ENCODE results near the gene SETBP1. TPM values are rescaled to one million over a fixed set of nuclear protein-coding genes. Genes with fewer than 3 reads are reported as not detected.
"Not testable (repeated sequence)": the region's sequence is repeated elsewhere in the genome, so short reads cannot be mapped to it uniquely, and the experiment has no call there.

SETBP1 gene
- total RNA-seq, 1 donor from 2014 or later: 13.6 TPM

DNA sequence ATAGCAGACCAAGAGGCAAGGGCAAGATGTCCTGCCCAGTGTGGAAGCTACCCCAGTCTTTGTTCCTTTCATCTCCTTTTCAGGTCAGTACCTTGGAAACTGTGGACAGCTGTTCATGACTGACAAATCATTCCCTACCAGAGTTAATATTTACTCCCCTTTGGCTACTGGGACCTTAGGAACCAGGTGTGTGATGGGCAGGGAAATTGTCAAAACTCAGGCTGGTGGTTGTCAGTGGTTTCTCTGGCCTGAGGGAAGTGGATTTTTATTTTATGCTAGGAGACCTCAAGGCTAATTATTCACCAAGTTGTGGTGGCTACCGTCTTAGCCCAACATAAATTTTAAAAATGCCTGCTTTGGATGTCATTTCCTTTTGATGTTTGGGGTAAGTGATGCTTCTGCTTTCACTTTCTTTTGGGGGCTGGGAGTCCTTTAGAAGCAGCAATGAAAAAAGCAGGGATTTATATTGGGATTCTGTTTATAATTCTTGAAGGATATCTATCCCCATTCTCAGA, 119.3 kb downstream of the SETBP1 start:
- Histone ChIP-seq H3K4me3 (ENCODE audit: low read length in 3 of 3) (no peak overlapping the region), H3K4me1 (ENCODE audit: control insufficient read depth in 3 of 3, insufficient read depth in 3 of 3, low read length in 3 of 3) (peaks cover 52 to 61% (median 53%) of the 10 kb centered on the region in 3 donors), H3K36me3 (ENCODE audit: control insufficient read depth in 3 of 3, insufficient read depth in 3 of 3, low read length in 3 of 3) (peaks cover 0 to 5% (median 0%) of the 10 kb centered on the region in 3 donors), H3K9me3 (ENCODE audit: control insufficient read depth in 3 of 3, low read length in 3 of 3) (no peaks in the 10 kb centered on the region), H3K27me3 (ENCODE audit: control insufficient read depth in 3 of 3, insufficient read depth in 3 of 3, low read length in 3 of 3) (no peaks in the 10 kb centered on the region), H3K9ac (ENCODE audit: low read depth in 1 of 3, low read length in 3 of 3) (no peak overlapping the region), H3K27ac (ENCODE audit: low read depth, low read length) (peak overlapping the region; percentile 6)

DNA sequence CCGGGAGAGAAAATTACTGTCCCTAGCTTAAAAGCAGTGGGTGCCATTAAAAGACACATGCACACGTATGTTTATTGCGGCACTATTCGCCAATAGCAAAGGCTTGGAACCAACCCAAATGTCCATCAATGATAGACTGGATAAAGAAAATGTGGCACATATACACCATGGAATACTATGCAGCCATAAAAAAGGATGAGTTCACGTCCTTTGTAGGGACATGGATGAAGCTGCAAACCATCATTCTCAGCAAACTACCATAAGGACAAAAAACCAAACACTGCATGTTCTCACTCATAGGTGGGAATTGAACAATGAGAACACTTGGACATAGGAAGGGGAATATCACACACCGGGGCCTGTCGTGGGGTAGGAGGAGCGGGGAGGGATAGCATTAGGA, 120.1 kb downstream of the SETBP1 start:
- H3K9ac ChIP-seq (ENCODE audit: low read depth in 1 of 3, low read length in 3 of 3); H3K4me3 ChIP-seq (ENCODE audit: low read length in 3 of 3); H3K27ac ChIP-seq (ENCODE audit: low read depth, low read length); H3K9me3 ChIP-seq (ENCODE audit: control insufficient read depth in 3 of 3, low read length in 3 of 3); H3K36me3 ChIP-seq (ENCODE audit: control insufficient read depth in 3 of 3, insufficient read depth in 3 of 3, low read length in 3 of 3); H3K27me3 ChIP-seq (ENCODE audit: control insufficient read depth in 3 of 3, insufficient read depth in 3 of 3, low read length in 3 of 3): not testable (repeated sequence)
- peaks cover 52 to 68% (median 56%) of the 10 kb centered on the region in 3 donors for H3K4me1 ChIP-seq (ENCODE audit: control insufficient read depth in 3 of 3, insufficient read depth in 3 of 3, low read length in 3 of 3)

DNA sequence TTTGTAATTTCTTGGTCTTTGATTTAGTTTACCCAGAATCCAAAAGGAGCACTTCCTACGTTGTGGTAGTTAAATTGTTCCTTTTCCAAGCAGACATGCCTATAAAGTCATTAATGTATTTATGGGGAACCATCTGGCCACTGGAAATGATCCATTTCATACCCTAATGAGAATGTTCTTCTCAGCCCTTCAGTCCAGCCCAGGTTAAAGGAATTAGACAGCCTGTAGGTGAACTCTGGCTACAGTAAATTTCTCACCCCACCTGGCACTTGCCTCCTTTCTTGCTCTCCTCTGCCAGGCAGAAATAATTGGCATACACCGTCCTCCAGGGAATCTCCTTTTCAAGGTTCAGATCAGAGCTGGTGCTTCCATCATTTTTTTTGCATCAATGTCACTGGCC, 121.1 kb downstream of the SETBP1 start:
- Histone ChIP-seq H3K4me3 (ENCODE audit: low read length in 3 of 3) (no peak overlapping the region), H3K4me1 (ENCODE audit: control insufficient read depth in 3 of 3, insufficient read depth in 3 of 3, low read length in 3 of 3) (peaks cover 53 to 66% (median 56%) of the 10 kb centered on the region in 3 donors), H3K36me3 (ENCODE audit: control insufficient read depth in 3 of 3, insufficient read depth in 3 of 3, low read length in 3 of 3) (peaks cover 0 to 5% (median 0%) of the 10 kb centered on the region in 3 donors), H3K27me3 (ENCODE audit: control insufficient read depth in 3 of 3, insufficient read depth in 3 of 3, low read length in 3 of 3) (no peaks in the 10 kb centered on the region), H3K9me3 (ENCODE audit: control insufficient read depth in 3 of 3, low read length in 3 of 3) (no peaks in the 10 kb centered on the region), H3K27ac (ENCODE audit: low read depth, low read length) (peak overlapping the region; percentile 93), H3K9ac (ENCODE audit: low read depth in 1 of 3, low read length in 3 of 3) (no peak overlapping the region)

DNA sequence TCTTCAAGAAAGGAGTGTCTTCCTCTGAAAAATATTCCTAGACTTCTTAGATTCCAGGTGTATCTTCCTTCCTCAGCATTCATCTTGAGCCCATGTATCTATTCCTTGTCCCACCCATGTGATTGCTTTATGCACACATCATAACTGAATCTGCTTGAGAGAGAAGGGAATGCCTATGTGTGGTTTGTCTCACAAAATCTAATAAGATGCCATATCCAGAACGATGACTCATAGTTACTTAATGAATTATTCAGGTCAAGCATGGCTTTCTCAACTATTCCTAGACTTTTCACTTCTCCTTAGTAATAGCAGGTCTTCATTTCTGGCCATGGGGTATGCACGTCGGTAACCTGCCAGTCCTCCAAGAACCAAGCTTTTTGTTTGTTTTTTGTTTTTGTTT, 121.8 kb downstream of the SETBP1 start:
- H3K36me3 ChIP-seq (ENCODE audit: control insufficient read depth in 3 of 3, insufficient read depth in 3 of 3, low read length in 3 of 3): peaks cover 0 to 5% (median 0%) of the 10 kb centered on the region in 3 donors
- no peaks in the 10 kb centered on the region for H3K9me3 ChIP-seq (ENCODE audit: control insufficient read depth in 3 of 3, low read length in 3 of 3)
- no peaks in the 10 kb centered on the region for H3K27me3 ChIP-seq (ENCODE audit: control insufficient read depth in 3 of 3, insufficient read depth in 3 of 3, low read length in 3 of 3)
- H3K9ac ChIP-seq (ENCODE audit: low read depth in 1 of 3, low read length in 3 of 3): peak overlapping the region; percentile 18 to 62 (median 61)
- peaks cover 50 to 62% (median 55%) of the 10 kb centered on the region in 3 donors for H3K4me1 ChIP-seq (ENCODE audit: control insufficient read depth in 3 of 3, insufficient read depth in 3 of 3, low read length in 3 of 3)
- peak overlapping the region; percentile 93 for H3K27ac ChIP-seq (ENCODE audit: low read depth, low read length)
- peak overlapping the region in 1 of 3 donors; percentile 7 for H3K4me3 ChIP-seq (ENCODE audit: low read length in 3 of 3)

DNA sequence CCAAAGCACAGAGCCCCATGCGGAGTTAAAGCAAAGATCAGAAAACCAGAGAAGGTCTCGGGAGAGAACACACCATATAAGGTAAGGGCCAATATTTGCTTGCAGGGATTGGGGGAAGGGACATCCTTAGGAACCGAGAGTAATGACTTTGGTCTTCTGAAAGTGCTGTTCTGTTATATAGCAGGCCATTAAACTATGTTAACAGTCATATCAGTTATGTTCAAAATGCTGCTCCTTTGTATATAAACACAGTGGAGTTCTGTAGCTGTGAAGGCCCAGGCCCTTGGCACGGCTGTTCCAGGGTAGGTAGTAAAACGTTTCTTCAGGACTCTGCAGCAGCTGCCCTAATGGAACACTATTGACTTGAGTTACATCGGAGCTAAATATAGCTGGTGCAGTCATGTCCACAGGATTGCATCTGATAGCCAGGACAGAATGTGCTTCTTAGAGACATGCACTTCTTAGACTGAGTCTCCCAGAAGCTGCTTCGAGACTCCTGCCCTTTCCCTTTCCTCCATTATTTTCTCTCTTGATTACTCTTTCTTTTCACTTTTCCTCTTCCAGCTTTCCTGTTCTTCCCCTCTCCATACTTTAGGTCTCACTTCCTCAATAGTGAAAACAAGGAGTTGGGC, 122.4 kb downstream of the SETBP1 start:
- H3K9ac ChIP-seq (ENCODE audit: low read depth in 1 of 3, low read length in 3 of 3): peak overlapping the region; percentile 61 to 76 (median 69)
- peaks cover 0 to 5% (median 0%) of the 10 kb centered on the region in 3 donors for H3K36me3 ChIP-seq (ENCODE audit: control insufficient read depth in 3 of 3, insufficient read depth in 3 of 3, low read length in 3 of 3)
- no peaks in the 10 kb centered on the region for H3K9me3 ChIP-seq (ENCODE audit: control insufficient read depth in 3 of 3, low read length in 3 of 3)
- peak overlapping the region; percentile 93 for H3K27ac ChIP-seq (ENCODE audit: low read depth, low read length)
- no peaks in the 10 kb centered on the region for H3K27me3 ChIP-seq (ENCODE audit: control insufficient read depth in 3 of 3, insufficient read depth in 3 of 3, low read length in 3 of 3)
- peak overlapping the region in 1 of 3 donors; percentile 25 for H3K4me3 ChIP-seq (ENCODE audit: low read length in 3 of 3)
- peaks cover 50 to 69% (median 60%) of the 10 kb centered on the region in 3 donors for H3K4me1 ChIP-seq (ENCODE audit: control insufficient read depth in 3 of 3, insufficient read depth in 3 of 3, low read length in 3 of 3)

DNA sequence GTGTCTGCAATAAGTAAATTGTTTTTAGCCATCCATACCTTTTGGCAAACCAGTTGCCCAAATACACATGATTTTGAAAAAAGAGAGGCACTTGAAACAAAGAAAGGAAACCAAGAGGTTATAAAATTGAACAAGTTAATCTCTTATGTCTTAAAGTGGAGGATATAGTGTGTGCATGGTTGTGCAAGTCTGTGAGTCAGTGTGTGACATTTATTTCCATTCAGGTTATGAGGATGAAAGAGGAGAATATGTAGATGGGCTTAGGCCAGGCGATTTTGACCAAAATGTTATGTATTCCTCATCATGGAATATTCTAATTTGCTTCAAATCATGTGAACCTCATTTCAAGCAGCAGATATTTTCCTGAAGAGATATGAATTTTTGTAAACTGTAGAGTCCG, 123.3 kb downstream of the SETBP1 start:
- Histone ChIP-seq H3K4me3 (ENCODE audit: low read length in 3 of 3) (no peak overlapping the region), H3K27ac (ENCODE audit: low read depth, low read length) (peak overlapping the region; percentile 93), H3K9me3 (ENCODE audit: control insufficient read depth in 3 of 3, low read length in 3 of 3) (no peaks in the 10 kb centered on the region), H3K4me1 (ENCODE audit: control insufficient read depth in 3 of 3, insufficient read depth in 3 of 3, low read length in 3 of 3) (peaks cover 50 to 66% (median 53%) of the 10 kb centered on the region in 3 donors), H3K9ac (ENCODE audit: low read depth in 1 of 3, low read length in 3 of 3) (peak overlapping the region; percentile 60 to 76 (median 69)), H3K36me3 (ENCODE audit: control insufficient read depth in 3 of 3, insufficient read depth in 3 of 3, low read length in 3 of 3) (peaks cover 0 to 5% (median 0%) of the 10 kb centered on the region in 3 donors), H3K27me3 (ENCODE audit: control insufficient read depth in 3 of 3, insufficient read depth in 3 of 3, low read length in 3 of 3) (no peaks in the 10 kb centered on the region)

DNA sequence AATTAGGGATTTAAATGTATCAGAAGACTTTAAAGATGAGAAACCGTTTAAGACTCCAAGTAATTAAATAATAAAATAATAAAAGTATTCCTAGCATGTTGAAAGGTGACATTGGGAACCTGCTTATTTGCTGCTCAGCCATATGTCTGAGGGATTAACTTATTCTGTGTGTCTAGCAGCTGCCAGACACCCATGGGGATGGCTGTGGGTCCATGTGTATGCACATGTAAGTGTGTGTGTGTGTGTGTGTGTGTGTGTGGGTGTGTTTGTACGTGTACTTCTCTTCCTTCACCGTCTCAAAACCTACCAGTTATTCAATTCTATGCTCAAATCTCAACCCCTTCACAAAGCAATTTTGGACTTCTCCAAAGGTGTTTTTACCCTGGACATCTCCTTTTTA, 124.5 kb downstream of the SETBP1 start:
- Histone ChIP-seq H3K9ac (ENCODE audit: low read depth in 1 of 3, low read length in 3 of 3) (no peak overlapping the region), H3K36me3 (ENCODE audit: control insufficient read depth in 3 of 3, insufficient read depth in 3 of 3, low read length in 3 of 3) (peaks cover 0 to 5% (median 0%) of the 10 kb centered on the region in 3 donors), H3K27me3 (ENCODE audit: control insufficient read depth in 3 of 3, insufficient read depth in 3 of 3, low read length in 3 of 3) (no peaks in the 10 kb centered on the region), H3K4me3 (ENCODE audit: low read length in 3 of 3) (no peak overlapping the region), H3K9me3 (ENCODE audit: control insufficient read depth in 3 of 3, low read length in 3 of 3) (no peaks in the 10 kb centered on the region), H3K4me1 (ENCODE audit: control insufficient read depth in 3 of 3, insufficient read depth in 3 of 3, low read length in 3 of 3) (peaks cover 40 to 56% (median 47%) of the 10 kb centered on the region in 3 donors), H3K27ac (ENCODE audit: low read depth, low read length) (peak overlapping the region; percentile 93)

DNA sequence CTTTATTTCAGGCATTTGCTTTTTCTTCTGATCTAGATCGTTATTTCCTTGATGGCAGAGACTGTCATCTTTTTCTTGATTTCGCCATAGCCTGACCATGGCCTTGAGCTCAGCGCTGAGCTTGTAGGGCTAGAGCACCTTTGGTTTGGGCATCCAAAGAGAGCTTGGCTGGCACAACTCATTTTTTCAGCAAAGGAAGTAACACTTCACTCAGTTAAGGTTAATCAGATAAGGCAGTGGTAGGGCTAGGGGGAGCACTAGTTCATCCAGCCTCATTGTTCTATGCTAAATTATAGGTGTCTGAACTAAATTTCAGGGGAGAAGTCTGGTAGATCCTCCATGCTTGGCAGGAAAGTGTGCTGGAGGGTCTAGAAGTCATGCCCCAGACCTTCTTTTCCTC, 125.0 kb downstream of the SETBP1 start:
- no peak overlapping the region for H3K4me3 ChIP-seq (ENCODE audit: low read length in 3 of 3)
- peak overlapping the region; percentile 93 for H3K27ac ChIP-seq (ENCODE audit: low read depth, low read length)
- no peaks in the 10 kb centered on the region for H3K9me3 ChIP-seq (ENCODE audit: control insufficient read depth in 3 of 3, low read length in 3 of 3)
- peaks cover 0 to under 1% (median 0%) of the 10 kb centered on the region in 3 donors for H3K36me3 ChIP-seq (ENCODE audit: control insufficient read depth in 3 of 3, insufficient read depth in 3 of 3, low read length in 3 of 3)
- H3K27me3 ChIP-seq (ENCODE audit: control insufficient read depth in 3 of 3, insufficient read depth in 3 of 3, low read length in 3 of 3): no peaks in the 10 kb centered on the region
- no peak overlapping the region for H3K9ac ChIP-seq (ENCODE audit: low read depth in 1 of 3, low read length in 3 of 3)
- H3K4me1 ChIP-seq (ENCODE audit: control insufficient read depth in 3 of 3, insufficient read depth in 3 of 3, low read length in 3 of 3): peaks cover 40 to 56% (median 47%) of the 10 kb centered on the region in 3 donors

DNA sequence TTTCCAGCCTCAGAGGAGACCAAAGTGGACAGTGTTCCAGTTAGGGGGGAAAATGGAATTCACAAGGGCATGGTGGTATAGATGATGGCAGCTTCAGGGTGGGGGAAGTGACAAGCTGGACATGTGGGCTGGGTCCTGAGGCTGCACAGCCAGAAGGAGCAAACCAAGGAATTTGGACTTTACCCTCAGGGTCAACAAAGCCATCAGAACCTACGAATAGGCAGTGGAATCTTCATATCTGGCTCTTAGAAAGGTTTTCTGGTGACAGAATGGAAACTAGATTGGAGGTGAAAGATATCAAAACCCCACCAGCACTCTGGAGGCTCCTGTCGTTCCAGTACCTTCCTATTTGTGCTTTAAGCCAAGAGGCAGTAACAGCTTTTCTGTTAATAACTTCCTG, 127.1 kb downstream of the SETBP1 start:
- Histone ChIP-seq H3K4me1 (ENCODE audit: control insufficient read depth in 3 of 3, insufficient read depth in 3 of 3, low read length in 3 of 3) (peaks cover 29 to 51% (median 47%) of the 10 kb centered on the region in 3 donors), H3K4me3 (ENCODE audit: low read length in 3 of 3) (no peak overlapping the region), H3K9me3 (ENCODE audit: control insufficient read depth in 3 of 3, low read length in 3 of 3) (no peaks in the 10 kb centered on the region), H3K27ac (ENCODE audit: low read depth, low read length) (no peak overlapping the region), H3K9ac (ENCODE audit: low read depth in 1 of 3, low read length in 3 of 3) (no peak overlapping the region), H3K36me3 (ENCODE audit: control insufficient read depth in 3 of 3, insufficient read depth in 3 of 3, low read length in 3 of 3) (no peaks in the 10 kb centered on the region), H3K27me3 (ENCODE audit: control insufficient read depth in 3 of 3, insufficient read depth in 3 of 3, low read length in 3 of 3) (no peaks in the 10 kb centered on the region)

DNA sequence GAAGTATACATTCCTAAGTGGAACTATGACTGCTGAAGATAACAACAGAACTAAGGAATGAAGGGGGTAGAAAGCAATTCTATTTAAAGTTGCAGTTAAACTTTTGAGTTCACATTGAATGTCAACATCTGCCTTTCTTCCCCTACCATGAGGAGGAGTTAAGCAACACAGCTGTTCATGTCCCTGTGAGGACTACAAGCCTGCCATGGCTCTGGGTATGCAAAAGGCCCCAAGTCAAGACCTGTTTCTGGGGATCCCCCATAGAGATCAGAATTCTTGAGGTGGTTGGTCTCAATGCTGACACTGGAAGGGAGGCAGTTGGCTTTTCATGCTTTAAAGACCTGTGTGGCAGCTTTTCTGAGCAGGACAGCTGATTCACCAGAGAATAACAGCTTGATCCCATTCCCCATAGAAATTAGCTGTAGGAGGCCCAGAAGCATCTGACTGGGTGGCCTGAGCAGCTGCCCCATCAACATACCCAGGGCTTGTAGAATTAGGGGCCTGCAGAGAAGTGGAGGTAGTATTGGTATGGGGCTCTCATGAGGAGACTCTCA, 131.0 kb downstream of the SETBP1 start:
- no peak overlapping the region for H3K27ac ChIP-seq (ENCODE audit: low read depth, low read length)
- peaks cover 16 to 32% (median 30%) of the 10 kb centered on the region in 3 donors for H3K4me1 ChIP-seq (ENCODE audit: control insufficient read depth in 3 of 3, insufficient read depth in 3 of 3, low read length in 3 of 3)
- no peaks in the 10 kb centered on the region for H3K27me3 ChIP-seq (ENCODE audit: control insufficient read depth in 3 of 3, insufficient read depth in 3 of 3, low read length in 3 of 3)
- no peak overlapping the region for H3K9ac ChIP-seq (ENCODE audit: low read depth in 1 of 3, low read length in 3 of 3)
- no peaks in the 10 kb centered on the region for H3K36me3 ChIP-seq (ENCODE audit: control insufficient read depth in 3 of 3, insufficient read depth in 3 of 3, low read length in 3 of 3)
- no peaks in the 10 kb centered on the region for H3K9me3 ChIP-seq (ENCODE audit: control insufficient read depth in 3 of 3, low read length in 3 of 3)
- no peak overlapping the region for H3K4me3 ChIP-seq (ENCODE audit: low read length in 3 of 3)

Data from skeletal muscle tissue (tissue), 4 donors.